Esophagus muscularis mucosa (tissue), 4 donors: ENCODE measurements around the gene GNS. TPM values are rescaled to one million over a fixed set of nuclear protein-coding genes. Genes with fewer than 3 reads are reported as not detected.

ENCODE experiments used
- DNase-seq: peaks from one replicate; pipeline ENCODE4 v3.0.0-alpha.2; 2017; ENCODE audit errors: extremely low spot score
- H3K27ac ChIP-seq, 4 donors: fragments of 200-600 bp; sonication (generic); replicated peaks in 1 of 4; 1 replicate in 3 of 4; 2 replicates in 1 of 4; pipeline ENCODE4 v1.5.1; 2016 to 2019; ENCODE audit warnings: mild to moderate bottlenecking in 1 of 4
- H3K27me3 ChIP-seq, 4 donors: fragments of 200-600 bp; sonication (generic); one replicate each; pipeline versions ENCODE4 v1.5.1 to v1.6.0; 2016 to 2019
- H3K36me3 ChIP-seq, 4 donors: fragments of 200-600 bp; sonication (generic); one replicate each; pipeline ENCODE4 v1.5.1; 2016 to 2019
- H3K4me1 ChIP-seq, 4 donors: fragments of 200-600 bp; sonication (generic); one replicate each; pipeline ENCODE4 v1.5.1; 2016 to 2019
- H3K4me3 ChIP-seq, 4 donors: fragments of 200-600 bp; sonication (generic); 1 replicate in 2 of 4; 2 replicates in 2 of 4; pipeline ENCODE4 v1.5.1; 2016 to 2019; ENCODE audit warnings: mild to moderate bottlenecking in 4 of 4, moderate library complexity in 1 of 4
- H3K9me3 ChIP-seq, 4 donors: fragments of 200-600 bp; sonication (generic); 1 replicate in 3 of 4; 2 replicates in 1 of 4; pipeline ENCODE4 v1.5.1; 2016 to 2019
- CTCF ChIP-seq, 3 experiments: fragments of 200-600 bp in 2 of 3; fragments of 450-650 bp in 1 of 3; sonication (generic) in 2 of 3; IDR thresholded peaks; one replicate each; pipeline ENCODE4 v1.5.1; 2017 to 2019; ENCODE audit warnings: antibody characterized with exemption in 3 of 3, mild to moderate bottlenecking in 2 of 3, moderate library complexity in 1 of 3
- EP300 ChIP-seq: sonication (generic); formaldehyde crosslinking; IDR thresholded peaks from one replicate; pipeline ENCODE4 v1.6.1; 2017; ENCODE audit warnings: antibody characterized with exemption
- POLR2A ChIP-seq: fragments of 450-650 bp; IDR thresholded peaks from one replicate; pipeline ENCODE4 v1.6.1; 2017; ENCODE audit warnings: antibody characterized with exemption, moderate library complexity, mild to moderate bottlenecking, low read depth
- POLR2AphosphoS5 ChIP-seq, 2 donors: sonication (generic); formaldehyde crosslinking; IDR thresholded peaks; one replicate each; pipeline ENCODE4 v1.6.1; 2017; ENCODE audit warnings: antibody characterized with exemption in 2 of 2
- whole genome bisulfite sequencing: methylation state at CpG from one replicate; pipeline ENCODE4 v1.1.5; 2018; 5-methylcytosine and 5-hydroxymethylcytosine counted together
- intact Hi-C: fragments of 100-400 bp; cut with DNase I; formaldehyde crosslinking; loops from one replicate; pipeline ENCODE4 v1.15.1; 2023
- total RNA-seq, 4 donors: library from RNA; depleted of rRNA; stranded (reverse); fragments of >200 nt; gene quantifications; one replicate each; pipeline versions ENCODE4 v1.1.0 to v1.2.1, GENCODE V29; 2016

Gene GNS
- total RNA-seq, 4 donors from 2014 or later: 71.0 to 92.9 (median 89.9) TPM

GRCh38 chr12:64683816-64684543, 75.2 kb downstream of the GNS start:
- H3K4me1 ChIP-seq: peaks cover 63 to 73% (median 70%) of the 10 kb centered on the region in 4 donors
- 88% methylated on average over 10 of the region's 10 CpGs for WGBS

GRCh38 chr12:64682572-64683277, 76.5 kb downstream of the GNS start:
- DNase-seq: no peak

More at GRCh38 chr12:64683816-64684543, 75.2 kb downstream of the GNS start:
- Histone ChIP-seq H3K4me3 (no peak overlapping the region), H3K27ac (peak overlapping the region; percentile 8 to 85 (median 56)), H3K27me3 (no peaks in the 10 kb centered on the region), H3K36me3 (peaks cover 5 to 26% (median 18%) of the 10 kb centered on the region in 4 donors), H3K9me3 (no peaks in the 10 kb centered on the region)
- TF ChIP-seq POLR2A (no peak), EP300 (no peak), CTCF (IDR thresholded peaks at IDR 0.05) (no peak), POLR2AphosphoS5 (IDR thresholded peaks at IDR 0.05) (no peak)
- DNase-seq: no peak
- intact Hi-C loops: no loop called here

GRCh38 chr12:64681200-64682052, 77.8 kb downstream of the GNS start:
- Histone ChIP-seq H3K4me3 (no peak overlapping the region), H3K4me1 (peaks cover 66 to 83% (median 78%) of the 10 kb centered on the region in 4 donors), H3K36me3 (peaks cover 5 to 14% (median 10%) of the 10 kb centered on the region in 4 donors), H3K9me3 (no peaks in the 10 kb centered on the region), H3K27me3 (no peaks in the 10 kb centered on the region), H3K27ac (peak overlapping the region; percentile 82 to 85 (median 83))
- 84% methylated on average over 5 of the region's 5 CpGs for WGBS
- DNase-seq: no peak
- no peak for TF ChIP-seq EP300
- TF ChIP-seq POLR2A: no peak
- TF ChIP-seq CTCF (IDR thresholded peaks at IDR 0.05): no peak
- no peak for TF ChIP-seq POLR2AphosphoS5 (IDR thresholded peaks at IDR 0.05)
- intact Hi-C loops: no loop called here

More at GRCh38 chr12:64682572-64683277, 76.5 kb downstream of the GNS start:
- TF ChIP-seq CTCF (IDR thresholded peaks at IDR 0.05) (no peak), POLR2A (no peak), POLR2AphosphoS5 (IDR thresholded peaks at IDR 0.05) (peak; percentile 78 to 86), EP300 (peak; percentile 73)
- H3K27ac ChIP-seq: peak overlapping the region; percentile 82 to 85 (median 83)
- peaks cover 5 to 22% (median 18%) of the 10 kb centered on the region in 4 donors for H3K36me3 ChIP-seq
- H3K4me1 ChIP-seq: peaks cover 60 to 73% (median 69%) of the 10 kb centered on the region in 4 donors
- no peak overlapping the region for H3K4me3 ChIP-seq
- intact Hi-C loops: no loop called here
- no peaks in the 10 kb centered on the region for H3K27me3 ChIP-seq
- H3K9me3 ChIP-seq: no peaks in the 10 kb centered on the region
- WGBS: 28% methylated on average over 6 of the region's 6 CpGs

DNA sequence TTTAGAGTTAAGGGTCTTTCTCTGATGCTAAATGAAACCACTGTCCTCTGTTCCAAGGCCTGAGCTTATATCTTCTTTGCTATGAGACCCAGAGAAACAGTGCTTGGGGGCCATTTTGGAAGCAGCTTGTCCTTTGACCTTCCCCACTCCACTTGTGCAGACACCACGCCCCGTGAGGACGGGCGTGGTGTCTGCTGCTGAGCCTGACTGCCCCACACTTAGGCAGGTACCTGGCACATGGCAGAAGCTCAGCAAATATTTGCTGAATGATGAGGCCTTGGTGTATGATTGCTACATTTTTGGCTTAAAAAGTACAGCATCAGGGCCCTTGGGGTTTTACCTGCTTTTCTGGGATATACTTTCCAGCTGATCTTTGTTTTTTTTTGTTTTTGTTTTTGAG, 79.0 kb downstream of the GNS start:
- peak overlapping the region in 3 of 4 donors; percentile 22 to 43 (median 33) for H3K4me3 ChIP-seq
- WGBS: 87% methylated on average over 4 of the region's 4 CpGs
- no peak for TF ChIP-seq CTCF (IDR thresholded peaks at IDR 0.05)
- no peak for TF ChIP-seq POLR2A
- no peak for TF ChIP-seq EP300
- TF ChIP-seq POLR2AphosphoS5 (IDR thresholded peaks at IDR 0.05): no peak
- H3K9me3 ChIP-seq: no peaks in the 10 kb centered on the region
- no peak for DNase-seq
- H3K27me3 ChIP-seq: no peaks in the 10 kb centered on the region
- H3K4me1 ChIP-seq: peaks cover 75 to 92% (median 90%) of the 10 kb centered on the region in 4 donors
- intact Hi-C loops: no loop called here
- H3K27ac ChIP-seq: peak overlapping the region; percentile 82 to 85 (median 83)
- H3K36me3 ChIP-seq: peaks cover 0 to 2% (median 2%) of the 10 kb centered on the region in 4 donors
